ENCODE measurements around the gene SLC36A4.
A peak's percentile ranks its signal among the peaks of the same experiment; 100 is the strongest.
"Not testable (repeated sequence)": the region's sequence is repeated elsewhere in the genome, so short reads cannot be mapped to it uniquely, and the experiment has no call there.

Gene SLC36A4

GRCh38 chr11:93193731-93194130, 4.1 kb downstream of the SLC36A4 start:
- peak; percentile 72 for DNase-seq

GRCh38 chr11:93192163-93192562, 5.6 kb downstream of the SLC36A4 start:
- DNase-seq, result no peak

- no peak for DNase-seq
Measured at GRCh38 chr11:93189462-93189861, 8.3 kb downstream of the SLC36A4 start.

GRCh38 chr11:93188726-93189125, 9.1 kb downstream of the SLC36A4 start:
- DNase-seq, result no peak

- no peak for DNase-seq
Measured at GRCh38 chr11:93187290-93187689, 10.5 kb downstream of the SLC36A4 start.

- not testable (repeated sequence) for DNase-seq
Measured at GRCh38 chr11:93177891-93178290, 19.9 kb downstream of the SLC36A4 start.

GRCh38 chr11:93169950-93170561, 27.7 kb downstream of the SLC36A4 start:
- peak; percentile 26 for DNase-seq

- no peak for DNase-seq
Measured at GRCh38 chr11:93169143-93169542, 28.6 kb downstream of the SLC36A4 start.

- no peak for DNase-seq
Measured at GRCh38 chr11:93166862-93167261, 30.9 kb downstream of the SLC36A4 start.

- DNase-seq, result no peak
Measured at GRCh38 chr11:93166194-93166593, 31.6 kb downstream of the SLC36A4 start.

- DNase-seq, result no peak
Measured at GRCh38 chr11:93160808-93161207, 37.0 kb downstream of the SLC36A4 start.

- DNase-seq, result no peak
Measured at GRCh38 chr11:93160156-93160555, 37.6 kb downstream of the SLC36A4 start.

GRCh38 chr11:93159721-93160120, 38.1 kb downstream of the SLC36A4 start:
- no peak for DNase-seq

GRCh38 chr11:93155738-93156137, 42.1 kb downstream of the SLC36A4 start:
- no peak for DNase-seq

- no peak for DNase-seq
Measured at GRCh38 chr11:93145390-93145915, 52.3 kb downstream of the SLC36A4 start.

GRCh38 chr11:93143800-93144199, 54.0 kb downstream of the SLC36A4 start:
- no peak for DNase-seq

GRCh38 chr11:93143186-93143585, 54.6 kb downstream of the SLC36A4 start:
- no peak for DNase-seq

- DNase-seq, result no peak
Measured at GRCh38 chr11:93133488-93134109, 64.2 kb downstream of the SLC36A4 start.

- no peak for DNase-seq
Measured at GRCh38 chr11:93132836-93133235, 65.0 kb downstream of the SLC36A4 start.

- DNase-seq, result peak; percentile 15
Measured at GRCh38 chr11:93131709-93132108, 66.1 kb downstream of the SLC36A4 start.

GRCh38 chr11:93128574-93128973, 69.2 kb downstream of the SLC36A4 start:
- DNase-seq, result no peak

- DNase-seq, result peak; percentile 5
Measured at GRCh38 chr11:93123351-93123898, 74.4 kb downstream of the SLC36A4 start.

GRCh38 chr11:93122535-93123235, 75.1 kb downstream of the SLC36A4 start:
- DNase-seq, result no peak

GRCh38 chr11:93118276-93118675, 79.5 kb downstream of the SLC36A4 start:
- no peak for DNase-seq
